Psoas muscle (tissue), 8 donors: ENCODE measurements around the gene KRTAP9-4. TPM values are rescaled to one million over a fixed set of nuclear protein-coding genes. Genes with fewer than 3 reads are reported as not detected.
"Not testable (repeated sequence)": the region's sequence is repeated elsewhere in the genome, so short reads cannot be mapped to it uniquely, and the experiment has no call there.

Experiments
- ATAC-seq, 4 donors: fragments of 200-7000 bp; cut with Tn5 transposase; one replicate each; pipeline ENCODE4 v1.9.1; 2020; ENCODE audit warnings: moderate library complexity in 3 of 4, mild to moderate bottlenecking in 2 of 4
- DNase-seq, 2 donors: peaks; one replicate each; pipeline ENCODE4 v3.0.0-alpha.2; 2020
- H3K27ac ChIP-seq: fragments of 200-600 bp; one replicate; pipeline ENCODE4 v1.8.0; 2022
- H3K27me3 ChIP-seq, 3 donors: fragments of 200-600 bp in 1 of 3; one replicate each; pipeline versions ENCODE4 v1.6.1 to v1.8.0; 2013 to 2022; ENCODE audit warnings: low read length in 2 of 3, mild to moderate bottlenecking in 2 of 3, moderate library complexity in 1 of 3; ENCODE audit not compliant: insufficient read depth in 3 of 3
- H3K36me3 ChIP-seq, 2 donors: fragments of 200-600 bp in 1 of 2; one replicate each; pipeline versions ENCODE4 v1.6.1 to v1.8.0; 2013 to 2022; ENCODE audit warnings: low read depth in 1 of 2, mild to moderate bottlenecking in 1 of 2, moderate library complexity in 1 of 2; ENCODE audit not compliant: insufficient read depth in 1 of 2
- H3K4me1 ChIP-seq: fragments of 200-600 bp; one replicate; pipeline ENCODE4 v1.8.0; 2022
- H3K4me3 ChIP-seq: fragments of 200-600 bp; one replicate; pipeline ENCODE4 v1.8.0; 2022; ENCODE audit warnings: mild to moderate bottlenecking
- H3K9me3 ChIP-seq: fragments of 200-600 bp; one replicate; pipeline ENCODE4 v1.8.0; 2022
- WGBS, 3 donors: extraction: QIAGEN DNeasy Blood & Tissue Kit; methylation state at CpG; one replicate each; pipeline versions ENCODE4 v1.1.6 to v1.1.7; 2013; 5-methylcytosine and 5-hydroxymethylcytosine counted together
- intact Hi-C, 2 donors: fragments of 100-400 bp; cut with DNase I; formaldehyde crosslinking; loops; one replicate each; pipeline versions ENCODE4 v1.11.0 to v1.14.2; 2022
- long read RNA-seq, 2 donors: library from polyadenylated mRNA; unstranded; transcript quantifications; one replicate each; pipeline ENCODE4 v2.0.0, GENCODE V29; 2021
- polyA plus RNA-seq, 3 donors: library from polyadenylated mRNA; stranded (reverse); fragments of 200-250 nt; gene quantifications; one replicate each; pipeline ENCODE4 v1.2.3, GENCODE V29; 2013
- total RNA-seq, 4 donors: library from RNA; stranded (reverse); fragmentation: NEBNext Ultra II Directional in 2 of 4; extraction: Animal tissue kit (Norgen Biotek cat#: 25700) in 2 of 4; gene quantifications; one replicate each; pipeline versions ENCODE4 v1.2.1 to v1.2.4, GENCODE V29; 2021 to 2023
- TF ChIP-seq, protein P1 (sequence below): fragments of 200-600 bp; IDR thresholded peaks from one replicate; pipeline ENCODE4 v1.8.0; 2022; ENCODE audit warnings: antibody characterized with exemption
- donor health status: healthy with polysubstance abuse.
- donor health status: DM: no; HTN: no; CAD: no; lungs with moderate emphysema.
- donor health status: Bipolar disorder and iron deficiency.
- donor health status: healthy.
- donor health status: DM: yes; HTN: yes; CAD: no.
- donor health status: DM: no; HTN: no; CAD: no.
- donor health status: DM: no; HTN: no; CAD: no.
- donor health status: DM: yes; HTN: yes; CAD: no.

Gene KRTAP9-4, protein sequence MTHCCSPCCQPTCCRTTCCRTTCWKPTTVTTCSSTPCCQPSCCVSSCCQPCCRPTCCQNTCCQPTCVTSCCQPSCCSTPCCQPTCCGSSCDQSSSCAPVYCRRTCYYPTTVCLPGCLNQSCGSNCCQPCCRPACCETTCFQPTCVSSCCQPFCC
- not detected for total RNA-seq
- not detected for polyA plus RNA-seq
- long read RNA-seq, donor 1 = 0 reads
- long read RNA-seq, donor 2 = 0 reads

DNA sequence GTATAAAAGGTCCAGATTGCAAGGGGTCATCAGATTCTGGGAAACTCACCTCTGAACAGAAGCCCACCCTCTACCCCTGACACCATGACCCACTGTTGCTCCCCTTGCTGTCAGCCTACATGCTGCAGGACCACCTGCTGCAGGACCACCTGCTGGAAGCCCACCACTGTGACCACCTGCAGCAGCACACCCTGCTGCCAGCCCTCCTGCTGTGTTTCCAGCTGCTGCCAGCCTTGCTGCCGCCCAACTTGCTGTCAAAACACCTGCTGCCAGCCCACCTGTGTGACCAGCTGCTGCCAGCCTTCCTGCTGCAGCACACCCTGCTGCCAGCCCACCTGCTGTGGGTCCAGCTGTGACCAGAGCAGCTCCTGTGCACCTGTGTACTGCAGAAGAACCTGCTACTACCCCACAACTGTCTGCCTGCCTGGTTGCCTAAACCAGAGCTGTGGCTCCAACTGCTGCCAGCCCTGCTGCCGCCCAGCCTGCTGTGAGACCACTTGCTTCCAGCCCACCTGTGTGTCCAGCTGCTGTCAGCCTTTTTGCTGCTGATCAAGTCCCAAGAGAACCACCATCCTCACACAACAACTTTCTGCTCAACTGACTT is at the start of gene KRTAP9-4:
TSS of gene KRTAP9-4 (plus strand) at position 51 of the 604 bp plus-strand sequence. CDS start at position 85, 34 bp downstream.
- H3K27me3 ChIP-seq = peaks cover 2 to 23% (median 6%) of the 10 kb centered on the region in 3 donors
- H3K27ac ChIP-seq, intact Hi-C loops, H3K9me3 ChIP-seq, DNase-seq, H3K4me3 ChIP-seq, ATAC-seq, H3K4me1 ChIP-seq, H3K36me3 ChIP-seq: not testable (repeated sequence)
- 27 to 56% (median 32%) methylated on average over 1 to 2 of the region's 2 CpGs for WGBS, 3 donors

DNA sequence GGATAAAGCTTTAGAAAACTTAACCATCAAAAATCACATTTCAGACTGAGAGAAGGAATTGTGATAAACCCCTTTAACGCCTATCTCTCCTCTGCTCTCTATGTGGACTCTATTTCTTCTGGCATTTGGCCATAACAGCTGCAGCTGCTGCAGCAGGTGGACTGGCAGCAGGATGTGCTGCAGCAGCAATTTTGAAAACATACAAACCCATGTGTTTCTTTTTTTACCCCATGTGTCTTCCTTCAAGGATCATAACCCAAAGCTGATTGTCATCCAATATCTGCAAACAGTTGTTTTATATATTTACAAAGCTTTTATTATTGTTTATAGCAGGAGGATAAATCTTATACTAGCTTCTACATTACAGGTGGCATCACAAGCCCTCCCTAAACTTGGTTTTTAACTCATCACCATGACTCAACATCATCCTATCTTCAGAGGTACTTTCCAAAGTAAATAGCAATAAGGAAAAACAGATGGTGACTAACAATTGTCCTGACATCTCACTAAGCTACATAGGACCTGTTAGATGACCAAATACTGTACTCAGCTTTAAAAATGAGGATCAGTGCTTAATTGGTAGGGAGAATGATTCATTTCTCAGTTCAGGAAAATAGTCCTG is 37.5 kb upstream of the KRTAP9-4 start:
- DNase-seq (no peak), ATAC-seq (no peak)
- Histone ChIP-seq H3K4me1 (no peaks in the 10 kb centered on the region), H3K36me3 (no peaks in the 10 kb centered on the region), H3K27me3 (peaks cover 0 to 8% (median 0%) of the 10 kb centered on the region in 3 donors), H3K9me3 (no peaks in the 10 kb centered on the region), H3K4me3 (no peak overlapping the region), H3K27ac (no peak overlapping the region)
- 8 to 22% (median 12%) methylated on average over 1 of the region's 1 CpG for WGBS, 3 donors
- TF ChIP-seq, protein P1, sequence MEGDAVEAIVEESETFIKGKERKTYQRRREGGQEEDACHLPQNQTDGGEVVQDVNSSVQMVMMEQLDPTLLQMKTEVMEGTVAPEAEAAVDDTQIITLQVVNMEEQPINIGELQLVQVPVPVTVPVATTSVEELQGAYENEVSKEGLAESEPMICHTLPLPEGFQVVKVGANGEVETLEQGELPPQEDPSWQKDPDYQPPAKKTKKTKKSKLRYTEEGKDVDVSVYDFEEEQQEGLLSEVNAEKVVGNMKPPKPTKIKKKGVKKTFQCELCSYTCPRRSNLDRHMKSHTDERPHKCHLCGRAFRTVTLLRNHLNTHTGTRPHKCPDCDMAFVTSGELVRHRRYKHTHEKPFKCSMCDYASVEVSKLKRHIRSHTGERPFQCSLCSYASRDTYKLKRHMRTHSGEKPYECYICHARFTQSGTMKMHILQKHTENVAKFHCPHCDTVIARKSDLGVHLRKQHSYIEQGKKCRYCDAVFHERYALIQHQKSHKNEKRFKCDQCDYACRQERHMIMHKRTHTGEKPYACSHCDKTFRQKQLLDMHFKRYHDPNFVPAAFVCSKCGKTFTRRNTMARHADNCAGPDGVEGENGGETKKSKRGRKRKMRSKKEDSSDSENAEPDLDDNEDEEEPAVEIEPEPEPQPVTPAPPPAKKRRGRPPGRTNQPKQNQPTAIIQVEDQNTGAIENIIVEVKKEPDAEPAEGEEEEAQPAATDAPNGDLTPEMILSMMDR = no peak
- intact Hi-C loops = no loop called here

DNA sequence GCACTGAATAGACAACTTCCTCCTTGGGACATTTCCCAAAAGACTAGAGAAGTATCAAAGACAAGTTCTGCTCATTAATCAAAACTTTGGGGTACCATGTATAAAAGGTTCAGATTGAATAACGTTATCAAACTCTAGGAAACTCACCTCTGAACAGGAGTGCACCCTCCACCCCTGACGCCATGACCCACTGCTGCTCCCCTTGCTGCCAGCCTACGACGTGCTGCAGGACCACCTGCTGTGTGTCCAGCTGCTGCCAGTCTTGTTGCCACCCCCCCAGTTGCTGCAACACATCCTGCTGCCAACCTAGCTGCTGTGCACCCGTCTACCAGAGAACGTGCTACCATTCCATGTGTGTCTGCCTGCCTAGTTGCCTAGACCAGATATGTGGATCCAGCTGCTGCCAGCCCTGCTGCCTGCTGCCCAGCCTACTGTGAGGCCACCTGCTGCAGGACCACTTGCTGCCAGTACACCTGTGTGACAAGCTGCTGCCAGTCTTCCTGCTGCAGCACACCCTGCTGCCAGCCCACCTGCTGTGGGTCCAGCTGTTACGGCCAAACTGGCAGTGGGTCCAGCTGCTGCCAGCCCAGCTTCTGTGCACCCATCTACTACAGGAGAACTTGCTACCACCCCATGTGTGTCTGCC is 36.8 kb upstream of the KRTAP9-4 start:
- TF ChIP-seq, protein P1 = no peak
- Histone ChIP-seq H3K27ac (no peak overlapping the region), H3K27me3 (peaks cover 0 to 8% (median 0%) of the 10 kb centered on the region in 3 donors), H3K36me3 (no peaks in the 10 kb centered on the region), H3K9me3 (no peaks in the 10 kb centered on the region), H3K4me3 (no peak overlapping the region), H3K4me1 (no peaks in the 10 kb centered on the region)
- ATAC-seq (no peak), DNase-seq (no peak)
- intact Hi-C loops = no loop called here
- 30 to 38% (median 35%) methylated on average over 7 of the region's 7 CpGs for WGBS, 3 donors

DNA sequence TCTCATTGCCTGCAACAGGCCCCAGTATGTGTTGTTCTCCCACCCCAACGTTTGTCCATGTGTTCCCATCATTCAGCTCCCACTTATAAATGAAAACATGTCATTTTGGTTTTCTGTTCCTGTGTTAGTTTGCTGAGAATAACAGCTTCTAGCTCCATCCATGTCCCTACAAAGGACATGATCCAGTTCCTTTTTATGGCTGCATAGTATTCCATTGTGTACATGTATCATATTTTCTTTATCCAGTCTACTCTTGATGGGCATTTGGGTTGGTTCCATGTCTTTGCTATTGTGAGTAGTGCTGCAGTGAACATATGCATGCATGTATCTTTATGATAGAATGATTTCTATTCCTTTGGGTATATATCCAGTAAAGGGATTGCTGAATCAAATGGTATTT is 33.8 kb upstream of the KRTAP9-4 start:
- intact Hi-C loops = no loop called here
- TF ChIP-seq, protein P1 = no peak
- H3K4me3 ChIP-seq = no peak overlapping the region
- DNase-seq (no peak), ATAC-seq (no peak)
- 64 to 76% (median 71%) methylated on average over 1 of the region's 1 CpG for WGBS, 3 donors
- no peaks in the 10 kb centered on the region for H3K4me1 ChIP-seq
- no peak overlapping the region for H3K27ac ChIP-seq
- peaks cover 0 to 6% (median 0%) of the 10 kb centered on the region in 3 donors for H3K27me3 ChIP-seq
- H3K36me3 ChIP-seq = no peaks in the 10 kb centered on the region
- no peaks in the 10 kb centered on the region for H3K9me3 ChIP-seq

DNA sequence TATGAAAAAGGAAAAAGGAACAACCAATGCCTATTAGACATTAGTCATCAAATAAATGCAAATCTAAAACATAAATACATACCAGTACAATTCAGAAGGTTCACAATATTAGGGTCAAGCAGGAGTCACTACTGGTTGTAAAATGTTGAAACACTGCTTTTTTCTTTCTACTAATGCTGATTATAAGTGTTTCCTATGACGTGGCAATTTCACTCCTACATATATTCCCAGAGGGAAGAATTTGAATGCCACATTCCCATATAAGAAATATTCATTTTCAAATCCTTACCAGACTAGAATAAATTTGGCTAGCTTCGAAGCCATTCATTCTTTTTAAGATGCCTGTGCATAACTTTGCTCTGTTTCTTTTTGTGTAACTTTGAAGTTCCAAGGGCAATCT is 25.7 kb upstream of the KRTAP9-4 start:
- DNase-seq = no peak
- intact Hi-C loops = no loop called here
- H3K4me3 ChIP-seq = no peak overlapping the region
- WGBS, 3 donors = 51 to 59% (median 51%) methylated on average over 2 of the region's 2 CpGs
- TF ChIP-seq, protein P1 = no peak
- ATAC-seq = no peak
- H3K9me3 ChIP-seq = no peaks in the 10 kb centered on the region
- no peaks in the 10 kb centered on the region for H3K36me3 ChIP-seq
- H3K4me1 ChIP-seq = no peaks in the 10 kb centered on the region
- H3K27ac ChIP-seq = no peak overlapping the region
- H3K27me3 ChIP-seq = no peaks in the 10 kb centered on the region
